ENCODE results near the gene ITFG2.

GRCh38 chr12:2803635-2804392 is 8.7 kb upstream of the ITFG2 start:
- no peak for TF ChIP-seq POLR2A (IDR thresholded peaks at IDR 0.05)
- no peak for TF ChIP-seq CTCF (IDR thresholded peaks at IDR 0.05)
- TF ChIP-seq EP300 (IDR thresholded peaks at IDR 0.05): no peak
- TF ChIP-seq POLR2AphosphoS5 (IDR thresholded peaks at IDR 0.05): no peak
